Neural cell (in vitro differentiated cells): ENCODE results near the gene THADA. TPM values are rescaled to one million over a fixed set of nuclear protein-coding genes. Genes with fewer than 3 reads are reported as not detected.
"Not testable (repeated sequence)": the region's sequence is repeated elsewhere in the genome, so short reads cannot be mapped to it uniquely, and the experiment has no call there.

Experiments used
- H2AFZ ChIP-seq: fragments of 200-600, 300-800 bp; sonication (generic), shearing (Covaris generic); 2 replicates; pipeline ENCODE4 v1.6.0; 2014; ENCODE audit warnings: low read depth, mild to moderate bottlenecking, antibody characterized with exemption, low read length, moderate library complexity
- H3F3A ChIP-seq: fragments of 200-600 bp; shearing (Covaris generic); 2 replicates; pipeline ENCODE4 v1.6.1; 2016; ENCODE audit warnings: mild to moderate bottlenecking, moderate library complexity, mixed read lengths, antibody characterized with exemption, low read length; ENCODE audit not compliant: insufficient read depth, poor library complexity, severe bottlenecking
- H3K27ac ChIP-seq: fragments of 200-600, 300-800 bp; sonication (generic), shearing (Covaris generic); 2 replicates; pipeline ENCODE4 v1.5.1; 2014; ENCODE audit warnings: mild to moderate bottlenecking, low read length, moderate library complexity
- H3K27me3 ChIP-seq: fragments of 300-800, 200-600 bp; sonication (generic), shearing (Covaris generic); 2 replicates; pipeline ENCODE4 v1.6.0; 2014; ENCODE audit warnings: mild to moderate bottlenecking, low read depth, low read length, moderate library complexity; ENCODE audit not compliant: insufficient read depth
- H3K36me3 ChIP-seq: fragments of 300-800, 200-600 bp; sonication (generic), shearing (Covaris generic); 2 replicates; pipeline ENCODE4 v1.5.1; 2014; ENCODE audit warnings: mild to moderate bottlenecking, antibody characterized with exemption, low read length, moderate library complexity; ENCODE audit not compliant: insufficient read depth
- H3K4me2 ChIP-seq: fragments of 300-800, 200-600 bp; sonication (generic), shearing (Covaris generic); 2 replicates; pipeline ENCODE4 v1.6.0; 2014; ENCODE audit warnings: mild to moderate bottlenecking, low read length
- H3K4me3 ChIP-seq: fragments of 300-800, 200-600 bp; sonication (generic), shearing (Covaris generic); 2 replicates; pipeline ENCODE4 v1.5.1; 2014; ENCODE audit warnings: mild to moderate bottlenecking, low read length, moderate library complexity
- H3K79me2 ChIP-seq: fragments of 200-600 bp; shearing (Covaris generic); replicated peaks from 2 replicates; pipeline ENCODE4 v1.6.0; 2014; ENCODE audit warnings: mild to moderate bottlenecking, low read length, moderate library complexity; ENCODE audit not compliant: insufficient read depth
- H3K9ac ChIP-seq: fragments of 300-800, 200-600 bp; sonication (generic), shearing (Covaris generic); 2 replicates; pipeline ENCODE4 v1.6.1; 2016; ENCODE audit warnings: mild to moderate bottlenecking, low read length, mixed read lengths
- H3K9me2 ChIP-seq: fragments of 200-600 bp; shearing (Covaris generic); 2 replicates; pipeline ENCODE4 v1.6.1; 2016; ENCODE audit warnings: mild to moderate bottlenecking, low read length, mixed read lengths; ENCODE audit not compliant: insufficient read depth
- H3K9me3 ChIP-seq: fragments of 200-600, 300-800 bp; sonication (generic), shearing (Covaris generic); 2 replicates; pipeline ENCODE4 v1.6.1; 2016; ENCODE audit warnings: mild to moderate bottlenecking, mixed run types, low read length, moderate library complexity, mixed read lengths
- H4K20me1 ChIP-seq: fragments of 200-600 bp; shearing (Covaris generic); 2 replicates; pipeline ENCODE4 v1.6.1; 2016; ENCODE audit warnings: mild to moderate bottlenecking, mixed run types; ENCODE audit not compliant: insufficient read depth
- CTCF ChIP-seq: fragments of 450-650 bp; IDR thresholded peaks from 2 replicates; pipeline ENCODE4 v1.5.1; 2014; ENCODE audit warnings: antibody characterized with exemption, mild to moderate bottlenecking, moderate library complexity; ENCODE audit not compliant: poor library complexity, severe bottlenecking
- EP300 ChIP-seq: fragments of 450-650 bp; conservative IDR thresholded peaks from 2 replicates; pipeline ENCODE4 v1.6.1; 2014; ENCODE audit warnings: antibody characterized with exemption, mild to moderate bottlenecking, moderate library complexity; ENCODE audit not compliant: poor library complexity, severe bottlenecking
- EZH2 ChIP-seq: fragments of 200-600, 300-800 bp; shearing (Covaris generic), sonication (generic); IDR thresholded peaks from 2 replicates; pipeline ENCODE4 v1.6.1; 2014; ENCODE audit warnings: antibody characterized with exemption, low read length, borderline replicate concordance, mild to moderate bottlenecking; ENCODE audit not compliant: insufficient read depth, poor library complexity, severe bottlenecking
- MXI1 ChIP-seq: fragments of 450-650 bp; conservative IDR thresholded peaks from 2 replicates; pipeline ENCODE4 v1.6.1; 2014; ENCODE audit warnings: antibody characterized with exemption, mild to moderate bottlenecking; ENCODE audit not compliant: poor library complexity, severe bottlenecking
- POLR2AphosphoS5 ChIP-seq: IDR thresholded peaks from 2 replicates; pipeline ENCODE4 v1.6.1; 2012
- RAD21 ChIP-seq: fragments of 450-650 bp; conservative IDR thresholded peaks from 2 replicates; pipeline ENCODE4 v1.6.1; 2014; ENCODE audit warnings: antibody characterized with exemption, mild to moderate bottlenecking, moderate library complexity
- REST ChIP-seq: IDR thresholded peaks from 2 replicates; pipeline ENCODE4 v1.6.1; 2012; ENCODE audit warnings: borderline replicate concordance
- SMC3 ChIP-seq: fragments of 450-650 bp; conservative IDR thresholded peaks from 2 replicates; pipeline ENCODE4 v1.6.1; 2014; ENCODE audit warnings: antibody characterized with exemption, mild to moderate bottlenecking, moderate library complexity; ENCODE audit not compliant: poor library complexity
- TAF1 ChIP-seq: IDR thresholded peaks from 2 replicates; pipeline ENCODE4 v1.6.1; 2012; ENCODE audit warnings: low read depth
- polyA plus RNA-seq: library from polyadenylated mRNA; depleted of rRNA; stranded (reverse); fragments of >200 nt; gene quantifications from 2 replicates; pipeline ENCODE4 v1.2.3, GENCODE V29; 2014

THADA gene
- polyA plus RNA-seq, 1 donor from 2014 or later: 8.5 TPM

GRCh38 chr2:43388371-43388770 lies 207.5 kb downstream of the THADA start:
- no peaks in the 10 kb centered on the region for H3K36me3 ChIP-seq
- no peak overlapping the region for H3K4me3 ChIP-seq
- no peak overlapping the region for H2AFZ ChIP-seq
- TF ChIP-seq TAF1 (no peak), MXI1 (no peak), POLR2AphosphoS5 (no peak), CTCF (no peak), REST (no peak), EP300 (no peak), RAD21 (no peak), SMC3 (no peak), EZH2 (no peak)
- H3K4me2 ChIP-seq: no peak overlapping the region
- H3K27ac ChIP-seq: no peak overlapping the region
- no peak overlapping the region for H3K9ac ChIP-seq
- no peaks in the 10 kb centered on the region for H3F3A ChIP-seq
- no peaks in the 10 kb centered on the region for H3K9me2 ChIP-seq
- no peaks in the 10 kb centered on the region for H3K79me2 ChIP-seq
- H4K20me1 ChIP-seq: no peaks in the 10 kb centered on the region
- no peaks in the 10 kb centered on the region for H3K9me3 ChIP-seq
- H3K27me3 ChIP-seq: no peaks in the 10 kb centered on the region

GRCh38 chr2:43387092-43388062 lies 208.5 kb downstream of the THADA start:
- Histone ChIP-seq H4K20me1 (no peaks in the 10 kb centered on the region), H3K36me3 (no peaks in the 10 kb centered on the region), H2AFZ (no peak overlapping the region), H3K9me3 (no peaks in the 10 kb centered on the region), H3K4me2 (no peak overlapping the region), H3K27ac (no peak overlapping the region), H3F3A (no peaks in the 10 kb centered on the region), H3K9ac (no peak overlapping the region), H3K4me3 (no peak overlapping the region), H3K9me2 (no peaks in the 10 kb centered on the region), H3K79me2 (no peaks in the 10 kb centered on the region), H3K27me3 (no peaks in the 10 kb centered on the region)
- no peak for TF ChIP-seq SMC3
- TF ChIP-seq MXI1: no peak
- no peak for TF ChIP-seq EP300
- no peak for TF ChIP-seq POLR2AphosphoS5
- no peak for TF ChIP-seq REST
- TF ChIP-seq EZH2: no peak

- not testable (repeated sequence) for H3K79me2 ChIP-seq, H3K4me2 ChIP-seq, H3K27ac ChIP-seq, H3K4me3 ChIP-seq, H2AFZ ChIP-seq, H3K27me3 ChIP-seq, H3F3A ChIP-seq, H3K36me3 ChIP-seq, H4K20me1 ChIP-seq, H3K9ac ChIP-seq, H3K9me3 ChIP-seq, H3K9me2 ChIP-seq
Observed at GRCh38 chr2:43386679-43387078, 209.2 kb downstream of the THADA start.
